DND-41 (cell line): ENCODE data around the gene TMPRSS9.

Experiments
- CTCF ChIP-seq: IDR thresholded peaks from 2 replicates; pipeline ENCODE4 v1.5.1; 2012; ENCODE audit warnings: borderline replicate concordance, low read length, moderate library complexity, mild to moderate bottlenecking; ENCODE audit not compliant: poor library complexity, severe bottlenecking; ENCODE audit errors: extremely low read depth
- EZH2 ChIP-seq: IDR thresholded peaks from 3 replicates; pipeline ENCODE4 v1.6.1; 2012; ENCODE audit warnings: borderline replicate concordance, low read depth, mild to moderate bottlenecking, moderate library complexity, low read length, inconsistent platforms; ENCODE audit not compliant: severe bottlenecking

- no peak for TF ChIP-seq EZH2
- no peak for TF ChIP-seq CTCF
Measured at GRCh38 chr19:2460245-2460644, 100.2 kb downstream of the TMPRSS9 start.
